ENCODE results near the gene PRKAA1. TPM values are rescaled to one million over a fixed set of nuclear protein-coding genes. Genes with fewer than 3 reads are reported as not detected.
"Not testable (repeated sequence)": the region's sequence is repeated elsewhere in the genome, so short reads cannot be mapped to it uniquely, and the experiment has no call there.

PRKAA1 gene
- total RNA-seq, 1 donor from 2014 or later = 32.3 TPM

GRCh38 chr5:40720069-40720468 lies 78.1 kb downstream of the PRKAA1 start:
- ATAC-seq = no peak

- no peak for ATAC-seq
Observed at GRCh38 chr5:40717281-40717680, 80.9 kb downstream of the PRKAA1 start.

DNA sequence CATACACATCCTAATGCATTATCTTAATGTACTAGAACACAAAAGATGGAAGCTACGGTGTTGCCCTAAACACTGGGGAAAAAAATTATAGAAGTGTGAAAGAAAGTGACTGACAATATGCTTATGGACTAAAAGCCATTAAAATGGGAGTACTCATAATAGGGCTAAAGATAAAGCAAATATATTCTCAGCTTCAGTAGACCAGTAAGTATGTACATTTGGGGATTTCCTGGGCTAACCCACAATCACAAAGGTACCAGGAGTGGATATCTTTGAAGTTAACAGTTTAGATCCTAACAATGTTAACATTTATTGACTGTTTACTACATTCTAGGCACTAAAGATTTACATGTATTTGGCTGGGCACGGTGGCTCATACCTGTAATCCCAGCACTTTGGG lies 81.6 kb downstream of the PRKAA1 start:
- ATAC-seq = no peak

DNA sequence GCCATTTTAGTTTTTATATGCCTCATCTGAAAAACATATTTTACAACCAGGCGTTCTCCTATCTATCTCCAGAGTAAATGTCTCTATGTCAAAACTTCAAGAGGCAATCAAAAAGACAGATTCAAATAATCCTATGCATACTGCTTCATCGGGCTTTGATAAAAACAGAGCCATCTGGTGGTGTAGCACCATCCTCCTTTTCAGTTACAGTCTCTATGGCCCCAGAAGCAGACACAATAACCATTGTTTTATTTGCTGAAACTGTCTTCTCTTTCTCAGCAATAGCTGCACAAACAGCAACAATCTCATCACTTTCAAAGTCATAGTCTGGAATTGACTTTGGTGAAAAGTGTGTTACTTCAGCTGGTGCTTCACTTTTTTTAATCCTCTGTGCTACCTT lies 82.2 kb downstream of the PRKAA1 start:
- no peak for ATAC-seq

DNA sequence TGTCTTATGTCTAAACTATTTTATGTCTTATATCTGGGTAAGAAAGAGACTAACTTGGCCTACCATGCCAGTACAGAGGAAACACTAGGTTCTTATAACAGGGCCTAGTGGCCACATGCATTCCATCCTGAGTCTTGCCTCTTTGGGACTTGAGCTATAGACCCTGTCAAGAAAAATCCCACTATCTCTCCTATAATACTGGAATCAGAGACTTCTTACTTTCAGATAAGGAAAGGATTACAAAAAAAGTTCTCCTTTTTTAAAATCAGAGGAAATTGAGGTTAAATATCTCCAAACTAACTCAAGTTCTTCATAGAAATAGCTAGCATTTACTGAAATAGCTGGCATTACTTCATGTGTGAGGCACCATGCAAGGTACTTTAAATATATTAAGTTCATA lies 84.2 kb downstream of the PRKAA1 start:
- no peak for ATAC-seq

DNA sequence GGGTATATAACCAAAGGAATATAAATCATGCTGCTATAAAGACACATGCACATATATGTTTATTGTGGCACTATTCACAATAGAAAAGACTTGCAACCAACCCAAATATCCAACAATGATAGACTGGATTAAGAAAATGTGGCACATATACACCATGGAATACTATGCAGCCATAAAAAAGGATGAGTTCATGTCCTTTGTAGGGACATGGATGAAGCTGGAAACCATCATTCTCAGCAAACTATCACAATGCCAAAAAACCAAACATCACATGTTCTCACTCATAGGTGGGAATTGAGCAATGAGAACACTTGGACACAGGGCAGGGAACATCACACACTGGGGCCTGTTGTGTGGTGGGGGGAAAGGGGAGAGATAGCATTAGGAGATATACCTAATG lies 87.6 kb downstream of the PRKAA1 start:
- ATAC-seq = not testable (repeated sequence)

Other genes with a start within 250 kb of the PRKAA1 start
- 1.5 TPM for gene PTGER4, start 118.5 kb downstream of the PRKAA1 start, total RNA-seq
- gene TTC33, start 42.4 kb downstream of the PRKAA1 start, total RNA-seq = 3.8 TPM
- gene RPL37, start 36.8 kb upstream of the PRKAA1 start, total RNA-seq = 1,416 TPM
- gene CARD6, start 43.0 kb upstream of the PRKAA1 start, total RNA-seq = 15.9 TPM
- gene C7, start 111.1 kb upstream of the PRKAA1 start, total RNA-seq = 8.4 TPM